ENCODE data around the gene ABO.
"Not testable (repeated sequence)": the region's sequence is repeated elsewhere in the genome, so short reads cannot be mapped to it uniquely, and the experiment has no call there.

ABO gene

DNA sequence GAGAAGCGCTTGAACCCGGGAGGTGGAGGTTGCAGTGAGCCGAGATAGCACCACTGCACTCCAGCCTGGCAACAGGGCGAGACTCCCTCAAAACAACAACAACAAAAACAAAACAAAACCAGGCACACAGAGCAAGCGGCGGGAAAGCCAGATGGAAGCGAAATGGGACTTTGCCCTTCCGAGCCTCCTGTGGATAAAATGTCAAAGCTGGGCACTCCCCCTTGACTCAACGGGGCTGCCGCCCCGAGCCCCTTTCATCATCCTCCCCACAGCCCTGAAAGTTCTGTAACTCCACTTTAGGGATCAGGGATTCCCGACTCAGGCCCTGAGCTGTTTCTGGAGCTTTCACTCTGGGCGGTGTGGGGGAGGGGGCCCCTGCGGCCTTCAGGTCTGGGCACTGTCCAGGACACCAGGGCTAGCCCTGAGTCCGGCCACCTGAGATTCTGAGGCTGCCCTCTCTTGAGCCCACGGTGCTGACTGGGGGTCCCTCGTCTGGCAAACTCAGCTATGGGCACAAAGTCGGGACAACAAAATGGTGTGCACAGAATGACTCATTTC is 35.4 kb downstream of the ABO start:
- no peak for DNase-seq

DNA sequence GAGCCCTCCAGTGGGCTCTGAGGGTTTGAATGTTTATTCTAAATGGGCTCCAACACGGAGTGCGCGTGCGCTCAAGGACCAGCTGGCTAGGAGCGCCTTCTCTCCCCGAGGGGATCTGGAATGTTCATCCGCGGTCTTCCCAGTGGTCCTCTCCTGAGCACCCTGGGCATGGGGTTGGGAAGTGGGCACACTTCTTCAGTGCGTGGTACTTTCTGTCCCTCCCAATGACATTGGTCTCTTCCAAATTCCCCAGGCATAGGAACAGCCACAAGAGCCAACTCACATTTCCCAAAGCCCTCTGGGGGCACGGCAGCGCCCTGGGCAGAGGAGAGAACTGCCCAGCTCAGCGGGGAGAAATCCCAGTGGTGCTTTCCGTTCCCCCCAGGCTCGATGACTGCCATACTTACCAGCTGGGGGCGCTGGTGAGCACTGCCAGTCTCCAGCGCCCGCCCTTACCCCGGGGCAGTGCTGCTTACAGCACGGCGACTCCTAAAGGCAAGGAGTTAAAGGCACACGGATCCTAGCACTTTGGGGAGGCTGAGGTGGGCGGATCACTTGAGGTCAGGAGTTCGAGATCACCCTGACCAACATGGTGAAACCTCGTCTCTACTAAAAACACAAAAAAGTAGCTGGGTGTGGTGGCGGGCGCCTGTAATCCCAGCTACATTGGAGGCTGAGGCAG is 36.0 kb downstream of the ABO start:
- DNase-seq: no peak

GRCh38 chr9:133238272-133238850 is 36.6 kb downstream of the ABO start:
- no peak for DNase-seq

DNA sequence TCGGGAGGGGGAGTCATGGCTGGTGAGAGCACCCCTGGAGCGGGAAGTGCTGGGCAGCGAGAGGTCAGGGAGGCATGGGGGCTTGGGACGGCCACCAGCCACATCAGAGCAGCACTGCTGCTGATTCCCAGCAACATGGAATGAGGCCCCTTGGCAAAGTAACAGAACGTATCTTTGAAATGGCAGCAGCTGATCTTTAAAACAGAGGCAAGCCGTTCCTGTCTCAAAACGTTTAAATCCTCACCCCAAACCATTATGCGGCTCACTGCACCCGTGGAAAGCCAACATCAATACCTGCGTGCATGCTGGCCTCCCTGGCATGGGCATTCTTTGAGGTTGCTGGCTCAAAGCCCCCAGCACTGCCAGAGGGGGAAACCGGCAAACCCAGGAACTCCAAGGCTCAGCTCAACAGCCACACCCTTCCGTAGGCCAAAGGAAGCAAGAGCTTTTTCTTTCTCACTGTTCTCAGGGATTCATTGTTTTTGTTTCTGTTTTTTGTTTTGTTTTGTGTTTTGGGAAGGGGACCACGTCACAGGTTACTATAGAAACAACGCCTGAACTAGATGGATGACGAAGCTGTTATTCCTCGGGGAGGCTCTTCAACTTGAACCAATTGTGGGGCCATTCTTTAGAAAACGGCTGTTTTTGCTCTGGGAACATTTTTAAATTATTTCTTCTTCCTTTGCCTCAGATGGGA is 37.8 kb downstream of the ABO start:
- no peak for DNase-seq

DNA sequence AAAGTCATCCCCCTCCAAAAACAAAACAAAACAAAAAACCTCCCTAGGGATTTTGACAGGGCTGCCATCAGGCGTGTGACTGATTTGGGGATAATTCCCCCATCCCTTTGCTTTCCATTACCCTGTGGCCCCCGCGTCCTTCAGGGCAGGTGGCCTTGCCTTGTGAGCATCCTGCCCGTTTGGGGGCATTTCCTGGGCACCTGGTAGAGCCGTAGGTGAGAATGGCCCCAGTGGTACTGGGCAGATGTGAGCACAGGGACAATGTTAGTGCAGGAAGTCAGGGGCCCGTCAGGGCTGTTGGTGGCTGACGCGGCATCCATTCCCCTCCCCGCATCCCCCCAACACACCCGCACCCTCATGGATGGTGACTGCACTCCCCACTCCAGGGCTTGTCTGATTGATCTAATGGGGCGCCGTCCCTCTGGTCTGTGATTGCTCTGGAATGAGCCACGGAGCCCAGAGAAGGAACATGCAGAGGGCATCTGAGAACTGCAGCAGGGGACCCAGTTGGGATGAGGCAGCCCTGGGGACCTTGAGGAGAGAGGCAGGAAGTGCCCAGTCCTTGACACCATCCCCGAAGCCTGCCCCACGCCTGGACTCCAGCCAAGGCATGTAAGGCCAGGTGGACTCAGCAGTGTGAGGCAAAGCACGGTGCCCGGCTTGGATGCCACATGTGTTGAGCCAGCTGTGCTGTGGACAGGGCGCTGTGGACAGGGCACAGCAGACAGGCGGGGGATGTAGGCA is 38.5 kb downstream of the ABO start:
- DNase-seq: not testable (repeated sequence)

GRCh38 chr9:133235549-133236222 is 39.3 kb downstream of the ABO start:
- no peak for DNase-seq

- DNase-seq: no peak
These were observed 40.3 kb downstream of the ABO start for GRCh38 chr9:133234577-133235322.

DNA sequence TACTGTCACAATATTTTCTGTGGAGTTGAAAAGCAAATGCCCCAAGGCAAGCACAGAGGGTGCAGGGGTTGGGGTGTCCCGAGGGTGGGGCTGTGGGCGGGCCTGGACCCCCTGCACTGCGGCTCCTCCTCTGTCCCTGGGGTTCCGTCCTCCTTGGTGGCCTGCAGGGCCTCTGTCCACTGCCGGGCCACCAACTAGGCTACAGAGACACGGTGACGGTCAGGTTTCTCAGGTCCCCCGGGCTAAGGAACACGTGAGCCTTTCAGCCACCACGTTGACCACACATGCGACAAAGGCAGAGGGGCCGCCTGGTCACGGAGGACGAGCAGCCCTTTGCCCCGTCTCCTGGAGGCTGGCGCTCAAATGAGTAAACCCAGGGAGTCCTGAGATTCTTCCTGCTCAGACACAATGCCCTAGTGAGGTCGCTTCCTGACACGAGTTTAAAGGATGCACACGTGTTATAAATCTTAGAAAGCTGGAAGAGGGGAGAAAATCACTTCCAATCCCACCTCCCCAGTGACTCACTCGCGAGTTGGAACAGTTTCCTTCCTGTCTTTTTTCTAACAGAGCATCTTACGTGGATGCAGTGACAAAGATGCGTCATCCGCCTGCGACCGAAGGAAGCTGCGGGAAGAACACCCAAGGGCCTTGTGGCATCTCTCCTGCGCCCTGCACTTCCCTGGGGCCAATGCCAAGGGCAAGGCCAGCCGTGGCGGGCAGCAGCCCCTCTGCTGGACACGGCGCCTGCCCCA is 41.1 kb downstream of the ABO start:
- no peak for DNase-seq

- DNase-seq: not testable (repeated sequence)
These were observed 43.0 kb downstream of the ABO start for GRCh38 chr9:133231934-133232568.

DNA sequence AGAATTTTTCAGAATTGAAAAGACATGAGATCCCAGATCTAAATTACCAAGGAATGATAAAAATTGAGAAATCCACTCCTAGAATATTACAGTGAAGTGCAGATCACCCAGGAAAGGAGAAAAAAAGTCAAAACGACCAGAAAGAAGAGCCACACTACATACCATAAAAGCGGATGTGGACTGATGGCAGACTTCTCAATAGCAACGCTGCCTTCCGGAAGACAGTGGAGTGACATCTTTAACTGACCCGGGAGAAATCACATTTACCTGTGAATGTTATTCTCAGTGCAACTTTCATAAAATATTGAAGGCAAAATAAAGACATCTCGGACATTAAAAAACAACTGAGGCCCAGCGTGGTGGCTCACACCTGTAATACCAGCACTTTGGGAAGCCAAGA is 44.5 kb downstream of the ABO start:
- DNase-seq: not testable (repeated sequence)

- DNase-seq: no peak
These were observed 44.9 kb downstream of the ABO start for GRCh38 chr9:133230093-133230492.

- not testable (repeated sequence) for DNase-seq
These were observed 46.4 kb downstream of the ABO start for GRCh38 chr9:133228474-133229193.

- not testable (repeated sequence) for DNase-seq
These were observed 47.0 kb downstream of the ABO start for GRCh38 chr9:133227996-133228395.

DNA sequence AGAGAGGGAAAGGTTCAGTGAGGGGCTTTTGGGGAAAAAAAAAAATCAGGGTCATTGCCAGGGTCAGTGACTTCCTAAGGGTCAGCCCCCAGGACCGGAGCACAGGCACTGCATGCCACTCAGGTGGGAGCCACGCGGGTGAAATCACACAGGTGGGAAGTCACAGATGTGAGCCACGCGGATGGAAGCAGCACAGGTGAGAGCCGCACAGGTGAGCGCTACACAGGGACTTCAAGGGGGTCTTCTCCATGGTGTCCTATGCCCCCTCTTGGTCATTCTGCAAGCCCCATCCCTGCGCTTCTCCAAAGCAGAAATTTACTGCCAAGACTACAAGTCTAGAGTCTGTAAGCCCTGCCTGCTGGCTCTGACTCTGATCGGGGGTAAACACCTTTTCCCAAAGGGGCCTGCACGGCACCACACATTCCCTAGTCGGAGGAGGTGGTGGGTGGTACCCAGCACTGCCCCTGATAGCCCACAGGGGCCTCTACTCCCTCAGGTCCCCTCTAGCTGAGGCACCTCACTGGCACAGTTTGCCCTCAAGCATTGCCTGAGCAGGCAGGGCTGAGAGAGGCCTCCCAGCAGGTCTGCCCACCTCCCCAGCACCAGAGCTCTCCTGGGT is 47.6 kb downstream of the ABO start:
- DNase-seq: no peak

GRCh38 chr9:133226219-133227171 is 48.5 kb downstream of the ABO start:
- no peak for DNase-seq

DNA sequence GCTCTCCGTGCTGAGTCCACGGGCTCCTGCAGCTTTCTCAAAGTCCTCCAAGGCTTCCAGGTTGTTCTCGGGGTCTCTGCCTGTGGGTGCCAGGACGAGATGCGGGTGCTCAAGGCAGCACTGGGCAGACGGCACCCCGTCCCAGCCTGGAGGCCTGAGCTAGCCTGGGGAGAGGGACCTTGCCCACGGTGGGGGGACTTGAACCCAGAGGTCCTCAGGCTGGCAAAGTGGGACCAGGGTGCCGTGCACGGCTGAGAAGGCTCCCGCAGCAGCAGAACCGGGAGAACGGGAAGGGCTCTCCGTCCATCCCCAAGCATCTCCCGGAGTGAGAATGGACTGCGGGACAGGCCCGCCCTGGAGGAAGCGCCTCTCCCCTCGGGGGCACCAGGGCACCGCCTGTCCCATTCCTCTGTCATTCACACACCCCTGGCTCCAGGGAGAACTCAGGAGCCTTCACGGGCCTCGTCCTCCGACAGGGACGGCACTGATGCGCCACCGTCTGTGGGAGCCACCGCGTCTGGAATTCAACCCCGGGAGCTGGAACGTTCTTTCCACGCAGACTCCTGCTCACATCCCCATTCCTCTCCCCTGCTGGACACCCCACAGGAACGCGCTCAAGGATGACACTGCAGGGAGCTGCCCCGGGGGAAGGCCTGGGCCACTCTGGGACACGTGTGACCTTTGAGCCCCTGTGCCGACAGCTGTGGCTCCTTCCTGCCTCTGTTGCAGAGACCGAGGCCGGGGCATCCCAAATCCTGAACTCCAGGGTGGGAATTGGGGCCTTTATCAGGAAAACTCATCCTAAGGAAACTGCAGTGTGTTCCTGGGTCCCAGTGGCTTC is 49.6 kb downstream of the ABO start:
- no peak for DNase-seq

DNA sequence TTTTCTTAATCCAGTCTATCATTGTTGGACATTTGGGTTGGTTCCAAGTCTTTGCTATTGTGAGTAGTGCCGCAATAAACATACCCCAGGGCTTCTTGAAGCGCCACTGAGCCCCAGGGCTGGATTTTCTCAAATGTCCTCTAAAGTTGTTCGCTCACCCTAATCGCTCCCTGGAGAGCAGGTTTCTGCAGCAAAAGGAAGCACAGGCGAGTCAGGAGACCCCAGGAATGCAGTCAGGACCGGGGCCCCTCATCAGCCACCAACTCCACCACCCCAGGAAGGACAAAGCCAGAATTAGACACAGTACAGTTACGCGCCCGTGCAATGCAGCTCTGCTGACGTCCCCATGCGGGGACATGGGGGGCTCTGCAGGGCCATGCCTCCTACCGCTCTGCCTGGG is 50.2 kb downstream of the ABO start:
- DNase-seq: no peak
